ENCODE results near the gene MPO. TPM values are rescaled to one million over a fixed set of nuclear protein-coding genes. Genes with fewer than 3 reads are reported as not detected.

Gene MPO
- total RNA-seq, 1 donor from 2014 or later: not detected

DNA sequence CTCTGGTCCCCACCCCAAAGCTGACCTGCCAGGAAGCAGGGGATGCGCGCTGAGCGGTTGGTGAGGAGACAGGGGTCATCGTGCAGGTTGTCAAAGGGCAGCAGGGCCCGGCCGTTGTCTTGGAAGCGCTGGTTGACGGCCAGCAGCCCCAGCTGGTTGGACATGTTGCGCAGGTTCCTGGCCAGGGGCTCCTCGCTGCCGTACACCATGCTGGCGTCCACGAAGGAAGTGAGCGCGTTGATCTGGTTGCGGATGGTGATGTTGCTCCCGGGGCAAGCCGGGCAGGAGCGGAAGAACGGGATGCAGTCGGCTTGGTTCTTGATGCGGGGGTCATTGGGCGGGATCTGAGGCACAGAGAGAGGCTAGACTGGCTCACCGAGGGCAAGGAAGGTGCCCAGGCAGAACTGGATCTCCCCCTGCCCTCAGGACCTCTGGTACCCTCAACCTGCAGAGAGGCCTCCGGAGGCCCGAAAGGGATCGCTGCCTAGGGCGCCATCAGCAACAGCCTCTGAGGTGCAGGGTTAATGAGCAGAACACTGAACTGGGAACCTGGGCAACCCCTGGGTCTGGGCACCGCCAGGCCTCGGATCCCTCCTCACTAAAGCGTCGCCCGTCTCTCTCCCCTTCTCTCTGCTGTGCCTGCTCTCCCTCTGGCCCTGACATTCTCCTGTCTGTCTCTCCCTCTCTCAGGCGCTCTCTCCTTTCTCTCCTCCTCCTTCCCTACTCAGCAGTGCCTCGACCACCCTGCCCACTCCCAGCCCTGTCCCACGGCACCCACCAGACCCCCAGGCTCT is 2.7 kb downstream of the MPO start:
- Histone ChIP-seq H3K9me3 (no peaks in the 10 kb centered on the region), H3K4me1 (peaks cover 10% of the 10 kb centered on the region), H3K27me3 (no peaks in the 10 kb centered on the region), H3K36me3 (no peaks in the 10 kb centered on the region), H3K4me3 (no peak overlapping the region), H3K27ac (no peak overlapping the region)
- intact Hi-C loops (cut with DNase I): no loop called here
- TF ChIP-seq POLR2AphosphoS5 (IDR thresholded peaks at IDR 0.05; ENCODE audit: insufficient read depth in 1 of 2, low read depth in 1 of 2): no peak
- TF ChIP-seq, protein P1, sequence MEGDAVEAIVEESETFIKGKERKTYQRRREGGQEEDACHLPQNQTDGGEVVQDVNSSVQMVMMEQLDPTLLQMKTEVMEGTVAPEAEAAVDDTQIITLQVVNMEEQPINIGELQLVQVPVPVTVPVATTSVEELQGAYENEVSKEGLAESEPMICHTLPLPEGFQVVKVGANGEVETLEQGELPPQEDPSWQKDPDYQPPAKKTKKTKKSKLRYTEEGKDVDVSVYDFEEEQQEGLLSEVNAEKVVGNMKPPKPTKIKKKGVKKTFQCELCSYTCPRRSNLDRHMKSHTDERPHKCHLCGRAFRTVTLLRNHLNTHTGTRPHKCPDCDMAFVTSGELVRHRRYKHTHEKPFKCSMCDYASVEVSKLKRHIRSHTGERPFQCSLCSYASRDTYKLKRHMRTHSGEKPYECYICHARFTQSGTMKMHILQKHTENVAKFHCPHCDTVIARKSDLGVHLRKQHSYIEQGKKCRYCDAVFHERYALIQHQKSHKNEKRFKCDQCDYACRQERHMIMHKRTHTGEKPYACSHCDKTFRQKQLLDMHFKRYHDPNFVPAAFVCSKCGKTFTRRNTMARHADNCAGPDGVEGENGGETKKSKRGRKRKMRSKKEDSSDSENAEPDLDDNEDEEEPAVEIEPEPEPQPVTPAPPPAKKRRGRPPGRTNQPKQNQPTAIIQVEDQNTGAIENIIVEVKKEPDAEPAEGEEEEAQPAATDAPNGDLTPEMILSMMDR (IDR thresholded peaks at IDR 0.05): no peak
- TF ChIP-seq POLR2A (IDR thresholded peaks at IDR 0.05): no peak
- DNase-seq (ENCODE audit: extremely low spot score in 2 of 2): no peak

DNA sequence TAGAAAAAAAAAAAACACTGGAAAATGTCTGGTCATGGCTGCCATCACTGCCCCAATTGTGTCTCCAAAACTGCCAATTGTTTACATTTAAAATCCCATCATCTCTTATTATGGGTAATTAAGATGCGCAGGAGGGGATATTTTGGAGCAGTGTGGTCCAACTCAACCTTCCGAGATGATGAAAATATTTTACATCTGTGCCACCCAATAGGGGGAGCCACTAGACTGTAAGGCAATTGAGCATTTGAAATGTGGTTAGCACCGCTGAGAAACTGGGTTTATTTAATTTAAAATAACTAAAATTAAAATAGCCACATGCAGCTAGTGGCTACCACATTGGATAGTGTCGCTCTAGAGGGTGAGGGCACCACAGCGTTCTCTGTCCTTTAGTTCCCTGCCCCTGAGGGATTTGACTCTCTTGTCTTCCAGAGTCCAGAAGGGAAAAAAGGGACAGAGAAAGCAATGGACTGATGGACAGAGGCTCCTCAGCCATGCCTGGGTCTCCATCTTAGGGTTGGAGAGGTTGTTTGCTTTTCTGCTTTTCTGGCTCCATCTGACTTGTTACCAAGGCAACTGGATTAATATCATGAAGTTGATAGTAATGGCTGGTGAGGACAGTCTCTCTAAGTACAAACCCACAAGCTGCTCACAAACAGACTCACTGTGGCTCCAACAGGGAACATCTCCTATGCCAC is 3.5 kb downstream of the MPO start:
- Histone ChIP-seq H3K27me3 (no peaks in the 10 kb centered on the region), H3K4me1 (peaks cover 10% of the 10 kb centered on the region), H3K36me3 (no peaks in the 10 kb centered on the region), H3K27ac (no peak overlapping the region), H3K9me3 (no peaks in the 10 kb centered on the region), H3K4me3 (no peak overlapping the region)
- TF ChIP-seq POLR2AphosphoS5 (IDR thresholded peaks at IDR 0.05; ENCODE audit: insufficient read depth in 1 of 2, low read depth in 1 of 2) (no peak), POLR2A (IDR thresholded peaks at IDR 0.05) (no peak)
- intact Hi-C loops (cut with DNase I): no loop called here
- no peak for DNase-seq (ENCODE audit: extremely low spot score in 2 of 2)

DNA sequence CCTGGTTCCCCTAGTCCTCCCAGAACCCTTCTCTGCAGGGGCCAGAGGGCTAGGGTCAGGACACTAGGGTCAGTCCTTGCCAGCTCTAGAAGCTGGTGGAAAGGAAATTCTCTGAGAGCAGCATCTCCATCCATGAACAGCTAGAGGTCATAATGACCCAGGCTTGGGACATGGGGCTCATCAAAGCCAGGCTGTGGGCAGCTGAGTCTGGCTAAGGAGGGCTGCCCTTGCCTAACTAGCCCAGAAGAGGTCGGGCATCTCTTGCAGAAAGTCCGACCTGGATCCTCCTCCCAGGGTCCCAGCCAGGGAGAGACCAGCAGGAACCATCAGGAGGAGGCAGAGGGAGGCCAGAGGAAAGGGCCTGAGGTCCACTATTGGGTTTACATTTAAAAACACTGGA is 4.3 kb downstream of the MPO start:
- Histone ChIP-seq H3K27me3 (no peaks in the 10 kb centered on the region), H3K9me3 (no peaks in the 10 kb centered on the region), H3K4me3 (no peak overlapping the region), H3K27ac (no peak overlapping the region), H3K36me3 (no peaks in the 10 kb centered on the region), H3K4me1 (peaks cover 10% of the 10 kb centered on the region)
- DNase-seq (ENCODE audit: extremely low spot score in 2 of 2): no peak
- intact Hi-C loops (cut with DNase I): no loop called here
- TF ChIP-seq POLR2A (IDR thresholded peaks at IDR 0.05): no peak
- no peak for TF ChIP-seq POLR2AphosphoS5 (IDR thresholded peaks at IDR 0.05; ENCODE audit: insufficient read depth in 1 of 2, low read depth in 1 of 2)
- TF ChIP-seq, protein P1 (IDR thresholded peaks at IDR 0.05): no peak

DNA sequence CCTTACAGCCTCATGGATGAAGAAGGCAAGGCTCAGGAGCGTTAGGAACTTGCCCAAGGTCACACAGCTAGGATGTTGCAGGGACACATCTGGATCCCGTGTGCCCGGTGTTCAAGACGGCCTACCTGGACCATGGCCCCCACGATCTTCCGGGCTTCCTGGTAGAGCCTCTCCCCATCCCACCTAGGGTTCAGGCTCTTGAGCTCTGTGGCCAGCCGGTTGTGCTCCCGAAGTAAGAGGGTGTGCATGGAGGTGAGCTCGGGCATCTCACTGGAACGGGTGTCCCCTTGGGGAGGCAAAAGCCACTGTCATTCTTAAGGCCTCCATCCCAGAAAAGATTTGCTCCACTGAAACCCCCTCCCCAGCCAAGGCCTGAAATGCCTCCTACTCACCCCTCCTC is 5.3 kb downstream of the MPO start:
- Histone ChIP-seq H3K27ac (no peak overlapping the region), H3K4me3 (no peak overlapping the region), H3K4me1 (peaks cover 10% of the 10 kb centered on the region), H3K27me3 (no peaks in the 10 kb centered on the region), H3K9me3 (no peaks in the 10 kb centered on the region), H3K36me3 (no peaks in the 10 kb centered on the region)
- TF ChIP-seq, protein P1 (IDR thresholded peaks at IDR 0.05): no peak
- no peak for TF ChIP-seq POLR2AphosphoS5 (IDR thresholded peaks at IDR 0.05; ENCODE audit: insufficient read depth in 1 of 2, low read depth in 1 of 2)
- TF ChIP-seq POLR2A (IDR thresholded peaks at IDR 0.05): no peak
- intact Hi-C loops (cut with DNase I): no loop called here
- DNase-seq (ENCODE audit: extremely low spot score in 2 of 2): no peak

DNA sequence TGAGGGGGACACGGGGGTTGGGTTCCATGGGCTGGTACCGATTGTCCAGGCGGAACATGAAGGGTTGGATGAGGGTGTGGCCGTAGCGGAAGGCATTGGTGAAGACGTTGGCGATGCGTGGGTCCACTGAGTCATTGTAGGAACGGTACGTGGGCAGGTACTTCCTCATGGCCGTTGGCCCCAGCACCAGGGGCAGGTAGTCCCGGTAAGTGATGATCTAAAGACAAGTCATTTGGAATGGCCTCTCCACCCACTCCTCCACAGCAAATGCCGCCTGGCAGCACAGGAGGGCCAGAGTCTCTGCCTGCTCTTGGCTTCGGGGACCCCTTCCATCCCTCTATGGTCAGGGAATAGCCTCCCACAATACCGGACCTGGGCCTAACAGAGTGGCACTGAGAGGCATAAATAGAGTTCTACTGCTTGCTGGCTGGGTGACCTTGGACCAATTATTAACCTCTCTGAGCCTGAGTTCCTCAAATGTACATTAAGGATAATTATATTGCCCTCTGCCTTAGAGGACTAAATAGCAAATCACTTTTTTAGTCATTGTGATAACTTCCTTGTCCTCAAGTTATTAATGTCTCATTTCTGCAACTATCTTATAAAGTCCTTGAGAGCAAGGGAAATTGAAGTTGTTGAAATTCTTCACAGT is 7.2 kb downstream of the MPO start:
- H3K27me3 ChIP-seq: no peaks in the 10 kb centered on the region
- H3K36me3 ChIP-seq: no peaks in the 10 kb centered on the region
- no peaks in the 10 kb centered on the region for H3K9me3 ChIP-seq
- no peak overlapping the region for H3K27ac ChIP-seq
- DNase-seq (ENCODE audit: extremely low spot score in 2 of 2): no peak
- no peak overlapping the region for H3K4me3 ChIP-seq
- peaks cover under 1% of the 10 kb centered on the region for H3K4me1 ChIP-seq
- intact Hi-C loops (cut with DNase I): no loop called here
- TF ChIP-seq POLR2A (IDR thresholded peaks at IDR 0.05): no peak

Data from vagina (tissue), 2 donors.